HG02938 (cell line): ENCODE measurements around the gene MYO1G.

Source experiments
- ATAC-seq: cut with Tn5 transposase; IDR thresholded peaks from one replicate; pipeline ENCODE4 v1.9.1; 2021; ENCODE audit warnings: mild to moderate bottlenecking, moderate library complexity; ENCODE audit not compliant: unreplicated experiment

Gene MYO1G

DNA sequence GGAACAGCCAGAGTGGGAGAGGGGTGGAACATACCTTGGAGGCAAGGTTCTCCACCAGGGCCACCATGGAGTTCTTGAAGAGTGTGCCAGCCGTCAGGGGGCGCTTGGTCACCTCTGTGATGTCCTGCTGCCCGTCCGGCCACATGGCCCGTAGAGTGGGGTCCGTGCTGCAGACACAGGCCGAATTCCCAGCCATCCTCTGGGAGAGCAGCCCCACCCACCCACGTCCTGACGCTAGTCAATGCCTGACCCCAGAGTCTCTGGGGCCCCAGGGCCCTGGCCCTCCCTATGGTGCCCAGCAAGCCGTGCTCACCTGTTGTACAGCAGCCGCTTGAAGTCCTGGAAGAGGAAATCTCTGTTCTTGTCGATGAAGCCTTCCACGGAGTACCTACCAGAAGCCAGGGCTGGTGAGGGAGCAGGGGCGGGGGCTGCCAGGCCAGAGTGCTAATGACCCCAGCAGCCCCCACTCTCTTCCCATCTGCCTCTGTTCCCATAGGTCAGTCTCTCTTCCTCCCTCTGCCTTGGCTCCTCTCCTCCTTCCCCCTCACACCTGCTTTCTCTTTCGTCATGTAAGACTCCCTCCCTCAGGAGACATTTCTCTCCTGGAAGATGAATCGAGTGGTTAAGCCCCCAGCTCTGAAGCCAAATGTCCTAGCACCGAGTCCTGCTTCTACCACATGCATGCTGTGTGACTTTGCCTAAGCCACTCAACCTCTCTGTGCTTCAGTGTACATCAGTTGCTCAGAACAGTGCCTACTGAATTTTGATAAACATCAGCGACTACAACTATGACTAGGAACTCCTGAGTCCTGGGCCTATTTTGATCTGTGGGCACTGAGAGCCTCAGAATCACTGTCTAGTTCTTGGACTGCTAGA is 11.0 kb downstream of the MYO1G start:
- ATAC-seq = no peak

DNA sequence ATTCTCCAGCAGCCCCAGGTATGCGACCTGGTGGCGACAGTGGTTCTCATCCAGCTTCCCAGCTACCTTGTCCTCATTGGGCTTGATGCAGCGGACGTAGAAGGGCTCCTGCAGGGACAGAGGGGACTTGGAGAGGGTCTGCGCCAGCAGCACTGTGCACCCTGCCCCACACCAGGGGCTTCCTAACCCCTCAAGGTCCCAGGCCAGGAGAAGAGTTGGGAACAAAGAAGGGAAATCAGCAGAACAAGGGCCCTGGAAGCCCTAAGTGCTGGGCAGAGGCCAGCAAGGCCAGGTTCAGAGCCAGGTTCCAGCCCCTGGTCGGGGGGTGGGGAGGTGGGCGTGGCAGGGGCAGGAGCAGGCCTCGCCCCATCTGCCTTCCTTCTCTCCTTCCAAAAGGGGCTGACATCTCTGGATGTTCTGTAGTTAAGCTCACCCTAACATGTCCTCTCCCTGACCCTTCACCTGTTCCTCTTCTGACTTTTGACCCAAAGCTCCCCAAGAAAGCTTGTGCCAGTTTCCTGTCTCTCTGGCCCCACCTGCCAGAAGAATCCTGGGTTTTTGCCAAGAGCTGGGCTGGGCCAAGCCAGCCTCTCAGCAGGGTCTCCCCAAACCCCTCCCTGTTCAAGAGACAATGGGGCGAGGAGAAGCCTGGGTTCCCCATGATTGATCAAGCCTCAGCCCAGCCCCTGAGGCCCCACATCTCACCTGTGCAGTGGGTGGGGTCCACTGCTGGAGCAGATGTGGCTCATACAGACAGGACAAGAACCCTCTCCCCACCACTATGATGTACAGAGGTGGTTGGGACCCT is 11.9 kb downstream of the MYO1G start:
- no peak for ATAC-seq

DNA sequence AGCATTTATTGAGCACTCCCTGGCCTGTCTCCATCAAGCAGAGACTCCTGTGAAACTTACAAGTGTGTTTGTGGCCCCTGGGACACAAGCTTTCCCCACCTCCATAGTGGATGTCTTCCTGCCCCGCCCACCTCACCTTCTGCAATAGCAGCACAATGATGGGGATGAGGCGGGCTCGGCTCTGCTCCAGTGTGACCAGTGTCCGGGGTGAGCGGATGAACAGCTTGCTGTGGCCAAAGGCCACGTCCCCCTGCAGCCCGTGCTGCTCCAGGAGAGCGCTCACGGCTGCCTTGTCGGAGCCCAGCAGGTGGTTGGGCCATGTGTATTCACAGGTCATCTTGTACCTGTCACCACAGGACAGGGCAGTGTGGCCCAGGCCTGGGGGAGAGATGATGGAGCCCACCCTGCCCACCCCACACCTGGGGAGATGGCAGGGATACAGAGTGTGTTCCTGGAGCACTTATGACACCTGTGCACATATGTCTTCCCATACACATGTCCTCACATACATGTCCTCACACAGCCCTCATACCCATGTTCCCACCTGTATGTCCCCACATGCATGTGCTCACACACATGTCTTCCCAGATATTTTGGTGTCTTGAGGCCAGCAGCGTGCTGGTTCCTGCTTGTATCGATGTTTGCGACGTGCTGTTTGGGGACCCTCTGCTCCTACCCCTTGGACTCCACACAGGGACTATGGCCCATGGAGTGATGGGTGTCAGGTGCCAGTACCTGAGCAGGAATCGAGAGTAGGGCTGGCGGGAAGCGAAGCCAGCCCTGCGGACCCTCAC is 12.7 kb downstream of the MYO1G start:
- no peak for ATAC-seq

- no peak for ATAC-seq
These were observed 13.3 kb downstream of the MYO1G start for GRCh38 chr7:44965441-44965903.

- ATAC-seq = no peak
These were observed 13.9 kb downstream of the MYO1G start for GRCh38 chr7:44964831-44965440.

DNA sequence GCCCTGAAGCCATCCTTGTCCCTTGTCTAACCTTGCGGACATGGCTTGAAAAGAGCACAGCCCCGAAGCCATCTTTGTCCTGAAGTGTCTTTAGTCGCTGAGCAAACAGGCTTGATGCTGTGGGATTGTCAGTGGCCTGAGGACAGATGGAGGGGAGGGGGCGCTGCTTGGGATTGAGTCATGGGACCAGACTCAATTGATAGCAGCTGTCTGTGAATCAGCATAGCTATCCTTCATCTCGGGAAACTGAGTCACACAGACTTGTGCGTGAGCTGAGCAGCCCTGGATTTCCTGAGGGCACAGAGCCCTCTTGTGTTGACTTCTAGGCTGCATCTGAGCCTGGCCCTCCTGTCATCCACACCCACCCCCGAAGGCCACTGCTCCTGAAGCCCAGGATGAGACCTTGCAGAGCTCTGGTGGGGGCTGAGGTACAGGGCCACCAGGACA is 14.4 kb downstream of the MYO1G start:
- ATAC-seq = no peak

DNA sequence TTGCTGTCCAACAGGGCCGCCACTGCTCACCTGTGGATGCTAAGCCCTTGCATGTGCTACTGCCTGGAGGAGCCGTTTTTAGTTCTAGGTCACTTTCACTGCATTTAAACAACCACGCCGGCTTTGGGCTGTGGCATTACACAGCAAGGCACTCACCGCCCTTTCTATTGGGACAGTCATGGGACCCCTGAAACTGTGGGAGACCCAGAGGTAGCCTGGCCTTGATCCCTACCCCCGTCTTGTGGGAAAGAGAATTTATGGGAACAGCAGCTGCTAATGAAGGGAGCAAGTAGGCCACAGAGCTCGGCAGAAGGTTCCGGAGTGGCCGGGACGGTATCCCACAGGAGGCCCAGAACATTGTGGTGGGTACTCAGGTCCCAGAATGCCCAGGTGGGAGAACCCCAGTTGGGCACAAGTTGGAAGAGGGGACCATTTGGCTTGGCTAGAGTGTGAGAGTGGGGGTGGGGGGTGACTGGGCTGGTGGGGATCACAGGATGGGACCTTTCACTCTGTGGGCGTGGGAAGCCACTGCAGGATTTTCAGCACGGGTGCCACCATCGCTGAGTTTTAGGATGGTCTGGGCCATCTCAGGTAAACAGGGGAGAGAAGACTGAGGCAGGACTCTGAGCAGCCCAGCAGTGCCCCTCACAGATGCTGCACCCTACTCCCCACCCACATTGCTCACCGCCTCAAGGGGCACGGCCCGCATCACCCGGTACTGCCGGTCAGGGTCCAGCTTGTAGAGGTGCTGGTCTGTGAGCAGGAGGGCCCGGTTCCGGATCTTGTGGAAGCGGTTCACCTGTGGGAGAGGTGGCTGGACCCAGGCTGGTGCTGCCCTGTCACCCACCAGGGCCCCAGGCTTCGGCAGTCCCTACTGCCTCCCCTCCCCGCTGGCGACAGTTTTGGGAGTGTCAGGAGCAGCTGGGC is 15.2 kb downstream of the MYO1G start:
- no peak for ATAC-seq

- ATAC-seq = no peak
These were observed 16.1 kb downstream of the MYO1G start for GRCh38 chr7:44962483-44963251.

GRCh38 chr7:44961844-44962482 is 16.9 kb downstream of the MYO1G start:
- ATAC-seq = no peak

DNA sequence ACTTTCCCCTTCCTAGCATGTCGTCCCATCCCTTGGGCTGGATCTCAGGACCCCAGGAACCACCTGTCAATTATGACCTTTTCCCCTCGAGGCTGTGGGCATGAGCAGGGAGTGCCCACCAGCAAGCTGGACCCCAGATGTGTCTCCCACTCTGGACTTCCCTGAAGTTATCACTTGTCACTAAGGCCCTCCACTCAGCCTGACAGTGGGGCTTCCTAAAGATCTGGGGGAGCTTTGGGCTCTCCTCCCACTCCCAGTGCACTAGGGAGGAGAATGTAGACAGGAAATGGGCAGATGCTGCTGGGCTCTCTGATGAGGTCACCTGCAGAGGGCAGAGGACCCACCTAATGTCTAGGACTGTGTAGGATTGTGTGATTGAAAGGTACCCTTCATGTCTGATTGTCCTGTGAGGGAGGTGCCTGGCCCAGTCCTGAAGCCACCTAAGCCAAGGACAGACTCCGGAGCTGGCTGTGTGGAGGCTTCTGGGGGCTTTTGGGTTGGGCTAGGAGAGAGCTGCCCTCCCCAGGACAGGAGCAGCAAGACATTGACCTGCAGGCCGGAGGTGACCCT is 18.7 kb downstream of the MYO1G start:
- ATAC-seq = no peak

DNA sequence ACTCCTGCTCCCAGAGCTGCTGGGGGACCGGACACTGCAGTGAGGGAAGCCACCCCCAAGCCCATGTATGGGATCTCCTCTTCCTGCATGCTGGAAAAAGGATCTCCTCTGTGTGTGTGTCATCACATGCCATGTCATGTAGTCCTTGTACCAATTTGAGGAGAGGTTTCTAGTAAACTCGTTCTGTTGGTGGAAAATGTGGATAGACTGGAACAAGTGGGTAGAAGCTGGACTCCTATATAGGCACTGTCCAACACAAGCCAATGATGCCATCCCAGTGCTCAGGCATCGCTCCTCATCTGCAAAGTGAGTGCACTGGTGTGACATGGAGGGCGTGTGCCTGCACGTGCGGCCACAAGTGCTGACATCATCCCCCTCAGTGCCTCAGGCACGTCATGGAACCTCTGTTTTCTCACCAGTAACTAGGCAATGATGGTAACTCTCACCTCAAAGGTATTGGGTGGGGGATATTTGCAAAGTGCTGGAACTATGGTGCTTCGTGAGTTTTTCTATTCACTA is 19.3 kb downstream of the MYO1G start:
- no peak for ATAC-seq

- no peak for ATAC-seq
These were observed 20.0 kb downstream of the MYO1G start for GRCh38 chr7:44958645-44959344.

DNA sequence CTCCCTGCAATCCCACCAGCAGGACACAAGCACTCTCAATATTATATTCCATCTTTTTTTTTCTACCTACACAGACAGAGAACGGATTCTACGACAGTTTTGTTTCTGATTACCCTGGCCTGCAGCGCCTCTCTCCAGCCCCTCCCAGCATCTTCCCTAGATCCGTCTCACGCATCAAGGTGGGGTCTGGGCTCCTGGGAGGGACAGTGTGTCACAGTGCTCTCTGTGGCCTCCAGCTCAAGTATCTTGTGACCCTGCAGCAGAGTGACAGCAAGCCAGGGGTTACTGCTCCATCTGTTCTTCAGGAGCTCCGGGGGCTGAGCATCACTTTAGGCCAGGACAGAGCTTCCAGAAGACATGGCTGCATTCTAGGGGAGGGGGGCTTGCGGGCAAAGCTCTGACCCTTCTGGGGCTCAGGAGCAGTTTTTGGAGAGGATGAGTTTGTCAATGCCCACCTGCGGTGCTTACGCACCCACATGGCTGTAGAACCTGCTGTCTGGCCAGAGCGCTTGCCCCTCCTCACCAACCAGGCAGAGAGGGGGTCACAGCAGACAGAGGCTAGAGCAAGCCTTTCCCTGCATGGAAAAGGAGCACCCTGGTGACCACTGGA is 22.6 kb downstream of the MYO1G start:
- no peak for ATAC-seq

GRCh38 chr7:44955733-44956132 is 23.1 kb downstream of the MYO1G start:
- no peak for ATAC-seq

DNA sequence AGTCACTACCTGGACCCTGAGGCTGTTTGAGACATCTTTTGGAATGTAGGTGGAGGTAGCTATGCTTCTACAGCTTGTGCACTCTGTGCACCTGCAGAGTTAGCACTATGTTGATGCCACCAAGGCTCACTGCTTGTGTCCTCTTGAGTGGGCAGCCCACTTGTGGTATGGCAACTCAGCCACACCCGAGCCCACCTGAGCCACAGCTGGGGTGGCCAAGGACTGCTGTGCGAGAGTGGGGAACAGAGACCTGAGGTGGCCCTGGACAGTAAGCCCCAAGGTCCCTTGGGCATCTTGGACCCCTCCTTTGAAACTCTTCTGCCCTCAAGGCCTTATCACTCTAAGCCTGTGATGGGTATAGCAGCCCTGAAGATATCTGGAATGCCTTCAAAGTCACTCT is 25.7 kb downstream of the MYO1G start:
- ATAC-seq = no peak

- ATAC-seq = no peak
These were observed 29.5 kb downstream of the MYO1G start for GRCh38 chr7:44949303-44949702.

- no peak for ATAC-seq
These were observed 33.3 kb downstream of the MYO1G start for GRCh38 chr7:44945479-44945878.
